ENCODE results near the gene NAGA. TPM values are rescaled to one million over a fixed set of nuclear protein-coding genes. Genes with fewer than 3 reads are reported as not detected.

Gene NAGA
- total and polyA plus RNA-seq, 2 of the 4 experiments (the other 2 are of a cell fraction) = 34.3 to 44.8 TPM

DNA sequence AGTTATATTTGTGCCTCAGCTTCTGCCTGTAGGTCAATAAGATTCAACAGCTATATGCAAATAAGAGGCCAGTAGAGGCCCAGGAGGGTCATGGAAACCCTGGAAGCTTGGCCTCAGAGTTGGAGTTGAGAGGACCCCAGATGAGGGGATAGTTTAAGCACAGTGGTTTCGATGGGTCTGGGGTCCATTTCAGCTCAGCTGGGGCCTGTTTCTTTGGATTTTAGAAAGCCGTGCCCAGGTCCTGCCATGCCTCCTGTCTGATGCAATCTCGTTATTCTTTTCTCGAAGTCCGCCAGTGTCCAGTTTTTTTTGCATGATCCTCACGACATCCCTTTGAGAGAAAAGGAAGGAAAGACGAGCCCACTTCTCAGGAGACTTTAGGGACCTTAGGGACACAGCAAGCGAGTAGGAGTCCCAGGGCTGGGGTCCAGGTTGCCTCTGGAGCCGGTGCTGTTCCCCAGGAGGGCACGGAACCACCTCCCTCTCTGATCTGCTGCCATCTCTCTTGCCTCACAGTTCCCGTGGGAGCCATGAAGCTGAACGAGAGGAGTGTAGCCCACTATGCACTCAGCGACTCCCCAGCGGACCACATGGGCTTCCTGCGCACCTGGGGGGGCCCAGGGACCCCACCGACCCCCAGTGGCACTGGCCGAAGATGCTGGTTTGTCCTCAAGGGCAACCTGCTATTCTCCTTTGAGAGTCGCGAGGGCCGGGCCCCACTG, 6.3 kb upstream of the NAGA start:
- Histone ChIP-seq H3K27ac (ENCODE audit: insufficient read depth, low read length) (no peak overlapping the region), H3K79me1 (ENCODE audit: low read depth in 1 of 2, low read length in 2 of 2) (peaks cover 26 to 49% of the 10 kb centered on the region in 2 experiments), H3K4ac (ENCODE audit: low read depth, low read length) (no peak overlapping the region), H4K8ac (ENCODE audit: low read depth in 2 of 2, low read length in 2 of 2) (no peak overlapping the region), H3K27me3 (ENCODE audit: control insufficient read depth, insufficient read depth, low read length) (no peaks in the 10 kb centered on the region), H3K4me2 (ENCODE audit: low read depth, low read length) (no peak overlapping the region), H3K18ac (ENCODE audit: low read depth, low read length) (no peak overlapping the region), H3K23ac (ENCODE audit: low read depth, low read length) (no peak overlapping the region), H2AK5ac (ENCODE audit: low read depth, low read length) (no peak overlapping the region), H3K9me3 (ENCODE audit: control insufficient read depth, insufficient read depth, low read length) (no peaks in the 10 kb centered on the region), H3K4me3 (ENCODE audit: insufficient read depth, low read depth, low read length) (no peak overlapping the region), H3K9ac (ENCODE audit: low read depth, low read length) (no peak overlapping the region), H3K4me1 (ENCODE audit: control insufficient read depth, insufficient read depth, low read length) (peaks cover 15% of the 10 kb centered on the region), H2BK20ac (ENCODE audit: low read depth, low read length) (no peak overlapping the region), H4K20me1 (ENCODE audit: insufficient read depth, low read length) (no peaks in the 10 kb centered on the region), H2BK120ac (ENCODE audit: low read depth, low read length) (no peak overlapping the region), H2BK15ac (ENCODE audit: low read depth, low read length) (no peak overlapping the region), H4K91ac (ENCODE audit: insufficient read depth, low read depth, low read length) (no peak overlapping the region), H2AFZ (replicated peaks; ENCODE audit: low read length, poor library complexity) (no peak overlapping the region), H3K14ac (replicated peaks; ENCODE audit: low read depth, low read length) (no peak overlapping the region), H3K9me1 (ENCODE audit: insufficient read depth, low read length) (peaks cover 22% of the 10 kb centered on the region; the same call in 1 of the 2 replicates), H3K56ac (ENCODE audit: extremely low read depth, insufficient read depth, low read length) (no peak overlapping the region), H2AK9ac (replicated peaks; ENCODE audit: low read depth, low read length, poor library complexity) (no peak overlapping the region), H3K36me3 (ENCODE audit: control insufficient read depth, insufficient read depth, low read length) (peaks cover 11% of the 10 kb centered on the region), H2BK5ac (ENCODE audit: low read depth, low read length, poor library complexity, severe bottlenecking) (no peak overlapping the region), H4K5ac (ENCODE audit: low read depth, low read length) (no peak overlapping the region)
- dilution Hi-C loops (cut with HindIII; ENCODE audit: low sequenced_read_pairs, unreplicated experiment) (no loop called here), in situ Hi-C loops (cut with MboI; ENCODE audit: low sequenced_read_pairs) (no loop called here), intact Hi-C loops (cut with micrococcal nuclease) (no loop called here)
- 92% methylated on average over 12 of the region's 20 CpGs; no CpG with 5 or more reads in 1 of the 2 experiments for WGBS, 2 experiments (ENCODE audit: extremely low coverage in 2 of 2, insufficient read length in 1 of 2)
- no peak for DNase-seq
- POLR2A ChIA-PET (ENCODE audit: unreplicated experiment) = no interaction called here
- CTCF ChIA-PET = no interaction called here
- ATAC-seq (ENCODE audit: low read depth) = no peak
- no peak for TF ChIP-seq RCOR1 (IDR thresholded peaks at IDR 0.05; ENCODE audit: insufficient replicate concordance, low read length)
- TF ChIP-seq MAFK (IDR thresholded peaks at IDR 0.05; ENCODE audit: low read depth, low read length) = no peak
- TF ChIP-seq FOS (IDR thresholded peaks at IDR 0.05; ENCODE audit: low read depth, low read length) = no peak
- TF ChIP-seq RAD21 (IDR thresholded peaks at IDR 0.05; ENCODE audit: low read length) = no peak
- TF ChIP-seq RFX5 (IDR thresholded peaks at IDR 0.05; ENCODE audit: low read depth, low read length) = no peak
- no peak for TF ChIP-seq CEBPB (IDR thresholded peaks at IDR 0.05; ENCODE audit: low read depth, low read length)
- TSS peak; percentile 18 for BruUV-seq (replicated peaks)
